GM21447 (cell line): ENCODE results near the gene SLN.

Experiments used
- ATAC-seq: cut with Tn5 transposase; IDR thresholded peaks from one replicate; pipeline ENCODE4 v1.9.1; 2021; ENCODE audit not compliant: unreplicated experiment

The SLN gene

DNA sequence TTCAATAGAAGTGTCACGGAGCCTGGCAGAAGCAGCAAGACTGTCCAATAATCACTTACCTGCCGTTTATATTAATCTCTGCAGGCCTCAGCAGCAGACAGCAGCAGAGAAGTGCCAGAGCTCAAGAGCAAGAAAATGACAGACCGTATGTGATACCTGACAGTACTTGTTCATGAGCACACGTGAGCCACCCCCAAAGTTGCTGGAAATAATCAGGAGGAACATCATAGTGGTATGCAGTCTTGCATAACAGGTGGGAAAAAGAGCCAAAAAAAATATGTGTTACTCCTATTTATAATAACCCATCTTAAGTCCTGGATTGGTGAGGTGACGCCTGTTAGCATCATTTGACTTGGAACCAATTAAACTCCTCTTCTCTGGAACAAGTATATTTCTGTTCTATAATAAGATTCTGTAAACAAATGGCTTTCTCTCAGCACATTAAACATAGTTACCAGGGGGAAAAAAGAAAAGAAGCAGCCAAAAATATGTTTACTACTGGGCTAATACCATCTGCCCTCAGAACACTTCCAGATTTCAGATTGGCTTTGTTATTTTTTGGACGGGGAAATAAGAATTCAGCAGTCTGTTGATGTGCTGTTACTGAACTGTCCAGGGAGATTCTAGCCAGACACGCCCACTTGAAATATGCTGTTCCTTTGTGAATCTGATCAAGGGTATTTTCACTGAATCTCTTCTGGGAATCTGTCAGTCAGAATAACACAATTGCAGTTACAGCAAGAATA lies 7.9 kb upstream of the SLN start:
- ATAC-seq, result no peak

- ATAC-seq, result no peak
Observed at GRCh38 chr11:107719073-107719472, 7.2 kb upstream of the SLN start.

DNA sequence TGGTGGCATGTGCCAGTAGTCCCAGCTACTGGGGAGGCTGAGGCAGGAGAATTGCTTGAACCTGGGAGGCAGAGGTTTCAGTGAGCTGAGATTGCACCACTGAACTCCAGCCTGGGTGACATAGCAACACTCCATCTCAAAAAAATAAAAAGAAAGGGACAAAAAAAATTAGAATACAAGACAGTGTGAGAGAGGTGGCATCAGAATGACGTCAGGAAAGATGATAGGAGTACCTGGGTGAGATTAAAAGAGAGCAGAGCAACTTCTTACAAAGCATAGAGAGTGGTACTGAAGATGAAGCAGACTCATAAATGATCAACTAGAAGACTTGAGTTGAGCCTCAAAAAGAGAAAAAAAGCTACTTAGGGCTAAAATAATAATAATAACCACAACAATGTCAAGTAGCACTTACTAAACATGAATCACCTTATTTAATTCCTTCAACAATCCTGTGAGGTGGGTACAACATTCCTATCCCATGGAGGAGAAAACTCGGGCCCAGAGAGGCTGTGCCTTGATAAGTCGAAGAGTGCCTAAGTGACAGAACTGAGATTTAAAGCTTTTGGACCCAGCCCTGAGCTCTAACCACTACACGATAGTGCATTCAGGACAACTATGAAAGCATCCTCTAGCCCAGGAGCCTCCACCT lies 5.2 kb upstream of the SLN start:
- no peak for ATAC-seq

DNA sequence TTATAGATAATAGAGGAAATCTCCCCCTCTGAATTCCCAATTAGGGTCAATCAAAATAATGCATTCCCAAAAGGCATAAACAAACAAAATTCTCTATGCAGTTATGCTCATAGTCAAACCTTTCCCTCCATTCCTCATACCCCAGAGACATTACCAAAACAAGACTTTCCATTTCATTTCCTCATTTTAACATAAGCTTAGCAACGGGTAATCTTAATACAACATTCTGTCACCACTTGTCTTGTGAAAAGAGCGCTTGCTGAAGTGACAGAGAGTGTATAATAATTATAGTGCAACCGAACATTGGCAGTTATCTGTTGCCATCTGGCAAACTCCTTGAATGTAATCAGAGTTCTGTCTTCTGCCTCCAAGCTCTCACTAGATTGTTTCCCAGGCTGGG lies 1.2 kb upstream of the SLN start:
- no peak for ATAC-seq

- ATAC-seq, result no peak
Observed at GRCh38 chr11:107710301-107710700, 1.6 kb downstream of the SLN start.

GRCh38 chr11:107708792-107709191 lies 3.1 kb downstream of the SLN start:
- ATAC-seq, result no peak

DNA sequence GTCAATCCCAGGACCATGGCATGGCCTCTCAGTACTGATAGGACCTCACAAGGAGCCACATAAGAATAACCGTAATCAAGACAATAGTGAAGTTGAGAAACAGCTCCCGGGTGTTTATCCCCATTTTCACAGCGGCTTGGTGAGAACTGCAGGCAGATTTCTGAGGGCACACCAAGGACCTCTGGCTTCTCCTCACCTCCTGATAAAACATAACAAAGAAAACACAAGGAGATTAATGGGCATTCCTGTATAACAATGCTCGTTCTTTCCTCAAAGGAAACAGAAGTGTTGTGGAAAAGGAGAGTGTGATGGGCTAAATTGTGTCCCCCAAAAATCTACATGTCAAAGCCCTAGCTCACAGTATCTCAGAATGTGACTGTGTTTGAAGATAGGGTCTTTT lies 4.0 kb downstream of the SLN start:
- ATAC-seq, result no peak

- ATAC-seq, result no peak
Observed at GRCh38 chr11:107707215-107707671, 4.6 kb downstream of the SLN start.

GRCh38 chr11:107706531-107706930 lies 5.3 kb downstream of the SLN start:
- ATAC-seq, result no peak

GRCh38 chr11:107705027-107705426 lies 6.8 kb downstream of the SLN start:
- no peak for ATAC-seq

DNA sequence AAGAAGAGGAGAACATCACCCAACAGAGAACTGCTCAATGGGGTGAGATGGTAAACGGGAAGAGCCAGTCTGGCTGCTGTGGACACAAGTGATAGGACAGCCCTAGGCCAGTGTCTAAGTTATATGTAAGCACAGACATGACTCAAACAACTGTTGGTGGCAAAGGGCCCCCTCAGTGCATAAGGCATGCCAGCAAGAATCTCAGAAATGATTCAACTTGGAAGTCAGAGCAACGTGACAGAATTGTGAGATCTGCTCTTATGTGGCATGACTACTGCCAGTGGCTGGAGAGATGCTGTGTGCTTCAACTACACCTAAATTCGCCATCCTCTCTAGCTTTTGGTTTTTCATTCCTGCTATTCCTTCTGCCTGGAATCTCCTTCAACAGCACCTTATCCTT lies 7.4 kb downstream of the SLN start:
- ATAC-seq, result no peak

GRCh38 chr11:107702723-107703122 lies 9.1 kb downstream of the SLN start:
- ATAC-seq, result no peak

GRCh38 chr11:107702109-107702660 lies 9.7 kb downstream of the SLN start:
- no peak for ATAC-seq

DNA sequence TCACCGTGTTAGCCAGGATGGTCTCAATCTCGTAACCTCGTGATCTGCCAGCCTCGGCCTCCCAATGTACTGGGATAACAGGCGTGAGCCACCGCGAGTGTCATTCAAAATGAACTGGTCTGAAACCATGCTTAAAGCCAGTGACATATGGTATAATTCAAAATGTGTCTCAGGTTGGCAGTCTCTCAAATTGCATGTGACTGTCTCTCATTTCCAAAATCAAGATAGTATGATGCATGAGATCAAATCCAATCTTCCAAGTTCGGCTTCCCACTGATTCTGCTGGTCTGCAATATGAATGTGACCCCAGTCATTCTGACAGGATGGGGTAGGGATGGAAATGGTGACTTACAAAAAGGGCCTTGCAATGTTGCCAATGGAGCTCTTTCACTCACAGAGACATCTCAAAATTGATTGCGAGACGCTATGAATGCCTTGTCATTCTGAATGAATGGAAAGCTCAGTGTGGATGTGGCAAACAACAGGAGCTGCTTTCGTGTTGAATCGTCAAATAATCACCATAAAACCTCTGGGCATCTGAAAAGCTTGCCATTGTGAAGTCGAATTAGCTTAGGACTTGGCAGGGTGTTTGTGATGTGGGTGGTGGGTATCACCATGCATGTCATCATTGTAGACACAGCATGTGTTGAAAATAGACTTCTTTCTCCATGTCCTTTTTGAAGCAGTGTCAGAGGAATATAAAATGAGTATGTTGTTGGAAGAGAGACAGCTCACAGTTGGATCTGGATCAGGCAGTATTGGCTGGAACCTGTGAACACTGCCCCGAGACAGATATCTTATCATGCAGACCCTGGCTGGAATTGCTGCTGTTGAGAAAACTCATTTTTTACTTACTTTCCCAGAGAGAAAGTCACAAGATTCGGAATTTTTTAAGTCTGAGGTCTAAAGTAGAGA lies 12.2 kb downstream of the SLN start:
- ATAC-seq, result no peak

DNA sequence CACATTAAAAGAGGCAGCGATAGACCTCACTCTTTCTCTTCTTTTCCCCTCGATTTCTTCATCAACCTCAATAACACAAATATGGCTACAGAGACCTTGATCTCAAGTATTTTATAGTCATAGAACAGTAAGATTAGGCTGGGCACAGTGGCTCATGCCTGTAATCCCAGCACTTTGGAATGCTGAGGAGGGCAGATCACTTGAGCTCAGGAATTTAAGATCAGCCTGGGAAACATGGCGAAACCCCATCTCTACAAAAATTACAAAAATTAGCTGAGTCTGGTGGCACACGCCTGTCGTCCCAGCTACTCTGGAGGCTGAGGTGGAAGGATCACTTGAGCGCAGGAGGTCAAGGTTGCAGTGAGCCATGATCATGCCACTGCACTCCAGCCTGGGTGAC lies 14.6 kb downstream of the SLN start:
- no peak for ATAC-seq

GRCh38 chr11:107696140-107696539 lies 15.7 kb downstream of the SLN start:
- ATAC-seq, result no peak

DNA sequence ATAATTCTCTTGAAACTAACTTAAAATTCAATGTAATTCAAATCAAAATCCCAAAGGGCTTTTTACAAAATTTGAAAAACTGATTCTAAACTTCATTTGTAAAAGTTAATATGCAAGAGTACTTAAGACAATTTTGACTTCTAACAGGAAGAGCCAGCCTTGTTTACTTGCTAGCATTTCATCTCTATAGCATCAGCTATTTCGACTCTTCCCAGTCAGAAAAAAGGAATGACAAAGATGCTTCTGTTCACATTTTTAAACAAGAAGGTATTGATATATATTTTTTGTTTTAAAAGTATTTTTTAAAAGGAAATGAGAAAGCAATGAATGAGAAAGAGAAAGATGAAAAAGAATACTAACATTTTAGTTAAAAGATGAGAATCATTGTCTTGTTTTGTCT lies 16.4 kb downstream of the SLN start:
- no peak for ATAC-seq

DNA sequence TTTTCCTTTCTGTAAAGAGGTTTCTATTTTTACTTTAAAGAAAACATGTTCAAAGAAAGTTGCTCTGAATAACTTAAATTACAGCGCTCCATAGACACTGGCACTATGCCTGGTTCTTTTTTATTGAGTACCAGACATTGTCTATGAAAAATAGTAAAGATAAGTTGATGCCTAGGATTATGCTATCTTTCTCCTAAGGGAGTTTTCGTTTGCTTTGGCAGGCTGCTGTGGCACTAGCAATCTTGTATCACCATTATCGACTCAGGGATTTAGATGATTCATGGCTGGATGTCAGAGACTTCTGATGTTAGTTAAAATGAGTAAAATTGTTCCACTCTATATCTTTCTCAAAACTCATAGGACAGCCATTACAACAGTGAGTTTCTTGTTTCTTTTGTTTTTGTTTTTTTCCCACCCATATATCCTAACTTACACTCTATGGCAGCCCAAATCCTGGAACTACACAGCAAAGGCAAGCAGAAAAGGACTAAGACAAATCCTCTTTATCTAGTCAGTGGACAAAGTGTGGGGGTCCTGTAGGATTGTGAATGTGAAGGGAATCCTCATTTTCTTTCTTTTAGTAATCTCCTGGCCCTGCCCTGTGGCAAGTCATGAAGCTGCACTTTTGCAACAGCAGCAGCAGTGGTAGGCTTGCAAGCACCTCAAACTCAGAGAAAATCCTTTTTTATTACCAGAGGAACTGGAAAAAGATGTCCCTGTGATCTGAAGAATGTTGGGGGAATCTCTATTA lies 20.7 kb downstream of the SLN start:
- no peak for ATAC-seq

- no peak for ATAC-seq
Observed at GRCh38 chr11:107689317-107690202, 22.3 kb downstream of the SLN start.
